ENCODE measurements around the gene KCTD10.

KCTD10 gene

GRCh38 chr12:109477185-109477962, at the start of gene KCTD10, which contains the start of gene UBE3B:
KCTD10 (minus strand) TSS chr12:109477300; CDS start chr12:109477262, 38 bp downstream.
UBE3B (plus strand) TSS chr12:109477634; CDS start chr12:109483552, 5,918 bp downstream.
- H3K4me3 ChIP-seq (ENCODE audit: low read depth, low read length), result peak within 1 kb of the TSS; percentile 68
- no peak for TF ChIP-seq CTCF (IDR thresholded peaks at IDR 0.05; ENCODE audit: borderline replicate concordance, insufficient read depth, low read depth, low read length)

- TF ChIP-seq CTCF (IDR thresholded peaks at IDR 0.05; ENCODE audit: borderline replicate concordance, insufficient read depth, low read depth, low read length), result no peak
- no peak overlapping the region for H3K4me3 ChIP-seq (ENCODE audit: low read depth, low read length)
These were observed 48.1 kb upstream of the KCTD10 start for GRCh38 chr12:109525279-109525585.

GRCh38 chr12:109524466-109525278, 47.6 kb upstream of the KCTD10 start:
- TF ChIP-seq CTCF (IDR thresholded peaks at IDR 0.05; ENCODE audit: borderline replicate concordance, insufficient read depth, low read depth, low read length), result no peak
- no peak overlapping the region for H3K4me3 ChIP-seq (ENCODE audit: low read depth, low read length)

- no peak for TF ChIP-seq CTCF (IDR thresholded peaks at IDR 0.05; ENCODE audit: borderline replicate concordance, insufficient read depth, low read depth, low read length)
- H3K4me3 ChIP-seq (ENCODE audit: low read depth, low read length), result no peak overlapping the region
These were observed 46.4 kb upstream of the KCTD10 start for GRCh38 chr12:109523504-109523903.

- TF ChIP-seq CTCF (IDR thresholded peaks at IDR 0.05; ENCODE audit: borderline replicate concordance, insufficient read depth, low read depth, low read length), result no peak
- no peak overlapping the region for H3K4me3 ChIP-seq (ENCODE audit: low read depth, low read length)
These were observed 46.0 kb upstream of the KCTD10 start for GRCh38 chr12:109523071-109523470.

- H3K4me3 ChIP-seq (ENCODE audit: low read depth, low read length), result no peak overlapping the region
- no peak for TF ChIP-seq CTCF (IDR thresholded peaks at IDR 0.05; ENCODE audit: borderline replicate concordance, insufficient read depth, low read depth, low read length)
These were observed 44.7 kb upstream of the KCTD10 start for GRCh38 chr12:109521831-109522230.
